Upper lobe of right lung (tissue), 1 donor: ENCODE measurements around the gene WNT2. TPM values are rescaled to one million over a fixed set of nuclear protein-coding genes. Genes with fewer than 3 reads are reported as not detected.

Source experiments
- ATAC-seq: fragments of 200-7000 bp; cut with Tn5 transposase; one replicate; pipeline ENCODE4 v1.9.1; 2020; ENCODE audit warnings: mild to moderate bottlenecking, moderate library complexity
- DNase-seq: peaks from one replicate; pipeline ENCODE4 v3.0.0-alpha.2; 2020
- H3K27ac ChIP-seq: fragments of 200-600 bp; one replicate; pipeline ENCODE4 v1.8.0; 2022
- H3K27me3 ChIP-seq: fragments of 200-600 bp; one replicate; pipeline ENCODE4 v1.8.0; 2022; ENCODE audit warnings: mild to moderate bottlenecking
- H3K36me3 ChIP-seq: fragments of 200-600 bp; one replicate; pipeline ENCODE4 v1.8.0; 2022
- H3K4me1 ChIP-seq: fragments of 200-600 bp; one replicate; pipeline ENCODE4 v1.8.0; 2022
- H3K4me3 ChIP-seq: fragments of 200-600 bp; one replicate; pipeline ENCODE4 v1.8.0; 2022; ENCODE audit warnings: mild to moderate bottlenecking
- H3K9me3 ChIP-seq: fragments of 200-600 bp; one replicate; pipeline ENCODE4 v1.8.0; 2022
- CTCF ChIP-seq: fragments of 200-600 bp; IDR thresholded peaks from one replicate; pipeline ENCODE4 v1.8.0; 2022; ENCODE audit warnings: antibody characterized with exemption
- intact Hi-C: fragments of 100-400 bp; cut with DNase I; formaldehyde crosslinking; loops from one replicate; pipeline ENCODE4 v1.11.0; 2022
- long read RNA-seq: library from polyadenylated mRNA; unstranded; transcript quantifications from one replicate; pipeline ENCODE4 v2.0.0, GENCODE V29; 2021
- total RNA-seq: library from RNA; stranded (reverse); fragmentation: NEBNext Ultra II Directional; extraction: Animal tissue kit (Norgen Biotek cat#: 25700); gene quantifications from one replicate; pipeline ENCODE4 v1.2.1, GENCODE V29; 2021
- donor health status: DM: no; HTN: yes; CAD: no; lungs with severe emphysema.

Gene WNT2
- total RNA-seq = 12.9 TPM
- long read RNA-seq, transcript WNT2-201 (5 exons, 2,907 nt) = major isoform, 31 of 39 reads
- long read RNA-seq, partial matches to known transcripts = 1 of 39 reads
- long read RNA-seq, other reads (novel, unspliced or antisense) = 6 of 39 reads

- peaks cover 38% of the 10 kb centered on the region for H3K27me3 ChIP-seq
- peaks cover 11% of the 10 kb centered on the region for H3K4me1 ChIP-seq
- H3K4me3 ChIP-seq = peak within 1 kb of the TSS; percentile 46
- intact Hi-C loops = no loop called here
- H3K9me3 ChIP-seq = no peaks in the 10 kb centered on the region
- no peak for ATAC-seq
- no peaks in the 10 kb centered on the region for H3K36me3 ChIP-seq
- no peak for DNase-seq
- no peak for TF ChIP-seq CTCF
- peak within 1 kb of the TSS; percentile 78 for H3K27ac ChIP-seq
Observed at GRCh38 chr7:117322741-117323304, at the start of gene WNT2. TSS of gene WNT2 (minus strand) at chr7:117323058. CDS start at chr7:117322989, 69 bp downstream.

- no peaks in the 10 kb centered on the region for H3K4me1 ChIP-seq
- H3K36me3 ChIP-seq = no peaks in the 10 kb centered on the region
- DNase-seq (no peak), ATAC-seq (no peak)
- TF ChIP-seq CTCF = no peak
- intact Hi-C loops = no loop called here
- H3K27me3 ChIP-seq = no peaks in the 10 kb centered on the region
- H3K4me3 ChIP-seq = no peak overlapping the region
- no peak overlapping the region for H3K27ac ChIP-seq
- no peaks in the 10 kb centered on the region for H3K9me3 ChIP-seq
Observed at GRCh38 chr7:117372073-117372472, 49.2 kb upstream of the WNT2 start.

- ATAC-seq = peak; percentile 37
Observed at GRCh38 chr7:117364339-117365080, 41.7 kb upstream of the WNT2 start.

GRCh38 chr7:117362294-117362888 is 39.5 kb upstream of the WNT2 start:
- Histone ChIP-seq H3K4me1 (no peaks in the 10 kb centered on the region), H3K4me3 (no peak overlapping the region), H3K9me3 (no peaks in the 10 kb centered on the region), H3K36me3 (no peaks in the 10 kb centered on the region), H3K27me3 (no peaks in the 10 kb centered on the region), H3K27ac (peak overlapping the region; percentile 31)
- no peak for DNase-seq
- TF ChIP-seq CTCF = no peak
- intact Hi-C loops = no loop called here
- no peak for ATAC-seq

More at GRCh38 chr7:117364339-117365080, 41.7 kb upstream of the WNT2 start:
- Histone ChIP-seq H3K36me3 (no peaks in the 10 kb centered on the region), H3K4me1 (no peaks in the 10 kb centered on the region), H3K9me3 (no peaks in the 10 kb centered on the region), H3K4me3 (no peak overlapping the region), H3K27me3 (no peaks in the 10 kb centered on the region), H3K27ac (no peak overlapping the region)
- no peak for TF ChIP-seq CTCF
- DNase-seq = no peak
- intact Hi-C loops = no loop called here

- Histone ChIP-seq H3K27me3 (no peaks in the 10 kb centered on the region), H3K4me3 (no peak overlapping the region), H3K36me3 (no peaks in the 10 kb centered on the region), H3K9me3 (no peaks in the 10 kb centered on the region), H3K4me1 (no peaks in the 10 kb centered on the region), H3K27ac (no peak overlapping the region)
- DNase-seq = no peak
- no peak for ATAC-seq
- no peak for TF ChIP-seq CTCF
- intact Hi-C loops = no loop called here
Observed at GRCh38 chr7:117350027-117350426, 27.2 kb upstream of the WNT2 start.
